DOHH2 (cell line): ENCODE results near the gene SNF8.

Experiments used
- EZH2phosphoT487 ChIP-seq: fragments of 200-600 bp; sonication (generic); IDR thresholded peaks from 2 replicates; pipeline ENCODE4 v1.6.1; 2017; ENCODE audit warnings: borderline replicate concordance, mild to moderate bottlenecking, antibody characterized with exemption, low read length, moderate library complexity, mixed read lengths
- TF ChIP-seq, protein P1 (sequence below): fragments of 200-600 bp; sonication (generic); IDR thresholded peaks from one replicate; pipeline ENCODE4 v1.5.1; 2014; ENCODE audit warnings: antibody characterized with exemption, mild to moderate bottlenecking, low read depth, low read length; ENCODE audit not compliant: poor library complexity, severe bottlenecking

DNA sequence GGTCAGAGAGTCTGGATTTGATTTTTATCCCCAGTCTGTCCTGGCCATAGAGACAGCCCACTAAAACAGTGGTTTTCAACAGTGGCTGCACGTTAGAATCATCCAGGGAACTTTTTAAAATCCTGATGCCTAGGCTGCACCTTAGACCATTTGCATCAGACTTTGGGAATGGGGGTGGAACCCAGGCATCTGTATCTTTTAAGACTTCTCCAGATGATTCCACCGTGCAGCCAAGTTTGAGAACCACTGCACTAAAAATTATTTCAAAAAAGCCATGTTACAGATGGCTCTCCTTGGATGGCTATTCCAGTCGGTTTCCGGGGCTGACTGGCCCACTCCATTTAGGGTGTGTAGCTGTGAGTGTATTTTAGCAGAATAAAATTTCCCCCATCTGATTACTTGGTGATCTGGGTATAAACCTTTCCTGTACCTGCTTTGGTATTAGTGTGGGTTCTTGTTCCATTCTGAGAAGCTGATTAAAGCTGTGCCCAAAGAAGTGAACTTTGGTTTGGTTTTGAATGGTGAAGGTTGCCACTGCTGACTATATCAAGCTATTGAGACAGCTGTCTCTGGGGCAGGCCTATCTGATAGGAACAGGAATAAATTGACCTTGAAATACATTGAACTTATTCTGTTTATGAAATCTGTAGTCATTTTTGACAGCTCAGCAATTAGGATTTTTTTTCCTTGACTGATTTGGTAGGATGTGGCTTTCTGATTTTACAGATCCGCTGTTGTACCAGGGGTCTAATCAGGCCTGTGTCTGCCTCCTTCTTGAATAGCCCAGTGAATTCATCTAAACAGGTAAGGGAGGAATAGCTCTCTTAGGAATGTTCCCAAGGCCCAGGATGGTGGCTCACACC, 50.8 kb downstream of the SNF8 start:
- TF ChIP-seq, protein P1, sequence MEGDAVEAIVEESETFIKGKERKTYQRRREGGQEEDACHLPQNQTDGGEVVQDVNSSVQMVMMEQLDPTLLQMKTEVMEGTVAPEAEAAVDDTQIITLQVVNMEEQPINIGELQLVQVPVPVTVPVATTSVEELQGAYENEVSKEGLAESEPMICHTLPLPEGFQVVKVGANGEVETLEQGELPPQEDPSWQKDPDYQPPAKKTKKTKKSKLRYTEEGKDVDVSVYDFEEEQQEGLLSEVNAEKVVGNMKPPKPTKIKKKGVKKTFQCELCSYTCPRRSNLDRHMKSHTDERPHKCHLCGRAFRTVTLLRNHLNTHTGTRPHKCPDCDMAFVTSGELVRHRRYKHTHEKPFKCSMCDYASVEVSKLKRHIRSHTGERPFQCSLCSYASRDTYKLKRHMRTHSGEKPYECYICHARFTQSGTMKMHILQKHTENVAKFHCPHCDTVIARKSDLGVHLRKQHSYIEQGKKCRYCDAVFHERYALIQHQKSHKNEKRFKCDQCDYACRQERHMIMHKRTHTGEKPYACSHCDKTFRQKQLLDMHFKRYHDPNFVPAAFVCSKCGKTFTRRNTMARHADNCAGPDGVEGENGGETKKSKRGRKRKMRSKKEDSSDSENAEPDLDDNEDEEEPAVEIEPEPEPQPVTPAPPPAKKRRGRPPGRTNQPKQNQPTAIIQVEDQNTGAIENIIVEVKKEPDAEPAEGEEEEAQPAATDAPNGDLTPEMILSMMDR = no peak
- TF ChIP-seq EZH2phosphoT487 = no peak
